ENCODE results near the gene KATNAL2. TPM values are rescaled to one million over a fixed set of nuclear protein-coding genes. Genes with fewer than 3 reads are reported as not detected.
"Not testable (repeated sequence)": the region's sequence is repeated elsewhere in the genome, so short reads cannot be mapped to it uniquely, and the experiment has no call there.

Gene KATNAL2
- total RNA-seq, 1 donor from 2014 or later: 2.9 TPM

DNA sequence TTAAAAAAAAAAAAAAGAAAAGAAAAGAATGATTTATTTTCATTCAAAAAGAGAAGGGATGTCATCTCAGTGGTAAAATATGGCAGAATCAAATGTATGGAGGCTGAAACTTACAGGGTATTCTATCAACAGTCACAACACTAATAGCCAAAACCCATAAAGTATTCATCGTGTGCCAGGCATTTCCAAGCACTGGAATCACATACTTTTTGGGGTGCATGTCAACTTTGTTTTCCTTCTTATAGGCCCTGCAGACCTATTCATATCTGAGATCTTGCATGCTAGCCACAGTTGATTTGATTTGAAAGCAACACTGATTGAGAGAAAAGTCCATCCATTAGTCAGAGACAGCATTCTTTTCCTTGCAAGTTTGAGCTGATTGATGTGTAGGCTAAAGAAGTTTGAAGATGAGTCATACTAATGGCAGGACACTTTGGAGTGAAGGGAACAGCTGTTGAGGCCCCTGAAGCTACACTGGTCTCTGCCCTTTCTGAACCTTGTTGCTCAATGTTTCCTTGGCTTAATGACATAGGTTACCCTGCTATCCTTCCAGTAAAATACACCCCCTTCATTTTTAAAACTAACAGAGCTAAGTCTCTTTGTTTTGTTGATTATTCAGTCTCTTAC lies 22.0 kb downstream of the KATNAL2 start:
- peak; percentile 26 for DNase-seq (ENCODE audit: low spot score)

- DNase-seq (ENCODE audit: low spot score): no peak
These were observed 22.7 kb downstream of the KATNAL2 start for GRCh38 chr18:46939998-46940571.

DNA sequence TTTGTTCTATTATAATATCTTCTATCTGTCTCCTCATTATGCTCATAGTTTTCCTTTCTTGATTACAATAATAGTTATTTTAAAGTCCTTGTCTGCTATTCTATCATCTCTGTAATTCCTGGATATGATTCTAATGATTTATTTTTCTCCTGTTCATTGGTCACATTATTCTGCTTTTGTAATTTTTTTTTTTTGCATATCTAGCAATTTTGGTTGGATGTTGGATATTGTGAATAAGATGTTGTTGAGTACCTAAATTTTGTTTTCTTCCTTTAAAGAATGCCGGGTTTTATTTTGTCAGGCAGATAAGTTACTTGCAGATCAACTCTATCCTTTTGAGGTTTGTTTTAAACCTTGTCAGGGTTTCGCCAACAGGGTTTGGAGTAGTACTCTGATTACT lies 25.2 kb downstream of the KATNAL2 start:
- no peak for DNase-seq (ENCODE audit: low spot score)

GRCh38 chr18:46946656-46947282 lies 29.4 kb downstream of the KATNAL2 start:
- peak; percentile 84 for DNase-seq (ENCODE audit: low spot score)

- DNase-seq (ENCODE audit: low spot score): no peak
These were observed 32.8 kb downstream of the KATNAL2 start for GRCh38 chr18:46950064-46950656.

- DNase-seq (ENCODE audit: low spot score): no peak
These were observed 35.8 kb downstream of the KATNAL2 start for GRCh38 chr18:46953195-46953594.

DNA sequence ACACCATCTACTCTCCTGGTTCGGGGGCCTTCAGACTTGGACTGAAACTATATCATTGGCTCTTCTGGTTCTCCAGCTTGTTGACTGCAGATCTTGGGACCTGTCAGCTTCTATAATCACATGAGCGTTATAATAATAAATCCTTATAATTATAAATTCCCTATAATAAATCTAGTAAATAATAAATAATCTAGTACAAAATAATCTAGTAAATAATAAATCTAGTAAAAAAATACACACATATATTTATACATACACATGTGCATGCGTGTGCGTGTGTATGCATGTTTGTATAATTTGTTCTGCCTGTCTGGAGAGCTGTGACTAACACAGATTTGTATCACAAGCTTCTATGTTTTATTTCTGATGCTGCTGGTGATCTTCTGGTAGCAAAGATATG lies 40.8 kb downstream of the KATNAL2 start:
- DNase-seq (ENCODE audit: low spot score): no peak

DNA sequence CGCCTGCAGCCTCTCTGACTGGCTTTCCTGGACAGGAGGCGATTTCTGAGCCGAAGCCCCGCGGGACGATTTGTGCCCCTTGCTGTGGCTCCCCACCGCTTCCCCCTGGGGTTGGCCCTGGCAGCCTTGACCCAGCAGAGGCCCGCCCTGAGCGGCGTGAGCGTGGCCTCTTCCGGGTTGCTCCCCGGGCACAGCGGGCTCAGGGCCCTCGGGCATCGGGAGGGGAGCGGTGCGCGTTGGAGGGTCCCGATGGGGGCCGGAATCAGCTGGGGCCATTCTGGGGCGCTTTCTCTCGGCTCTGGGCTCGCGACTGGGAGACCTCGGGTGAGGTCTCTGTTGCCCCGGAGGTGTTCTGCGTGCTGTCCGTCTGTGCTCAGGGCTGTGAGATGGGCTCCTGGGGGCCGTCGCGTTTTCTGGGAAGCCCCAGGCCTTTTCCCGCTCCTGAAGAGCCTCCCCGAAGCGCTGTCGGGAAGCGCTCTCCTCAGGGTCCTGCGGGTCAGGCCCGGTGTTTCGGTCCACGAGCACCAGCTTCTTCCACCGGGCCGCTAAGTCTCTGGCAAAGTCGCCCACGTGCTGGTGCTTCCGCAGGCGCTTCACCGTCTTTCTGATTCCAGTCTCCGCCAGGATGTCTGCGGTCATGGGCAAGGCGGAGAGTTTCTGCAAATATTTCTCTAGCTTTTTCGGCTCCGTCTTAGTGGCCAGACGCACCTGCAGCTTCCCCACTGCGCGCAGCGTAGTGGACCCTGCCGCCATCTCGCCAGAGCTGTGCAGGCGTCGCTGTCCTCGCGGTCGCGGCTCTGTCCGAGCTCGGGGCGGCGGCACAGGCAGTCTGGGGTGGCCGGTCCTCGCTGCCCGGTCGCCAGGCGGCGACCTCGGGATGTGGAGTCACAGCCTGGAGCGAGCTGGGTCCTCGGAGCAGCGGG lies 46.5 kb downstream of the KATNAL2 start:
- DNase-seq (ENCODE audit: low spot score): not testable (repeated sequence)

- not testable (repeated sequence) for DNase-seq (ENCODE audit: low spot score)
These were observed 47.3 kb downstream of the KATNAL2 start for GRCh38 chr18:46964579-46965293.

DNA sequence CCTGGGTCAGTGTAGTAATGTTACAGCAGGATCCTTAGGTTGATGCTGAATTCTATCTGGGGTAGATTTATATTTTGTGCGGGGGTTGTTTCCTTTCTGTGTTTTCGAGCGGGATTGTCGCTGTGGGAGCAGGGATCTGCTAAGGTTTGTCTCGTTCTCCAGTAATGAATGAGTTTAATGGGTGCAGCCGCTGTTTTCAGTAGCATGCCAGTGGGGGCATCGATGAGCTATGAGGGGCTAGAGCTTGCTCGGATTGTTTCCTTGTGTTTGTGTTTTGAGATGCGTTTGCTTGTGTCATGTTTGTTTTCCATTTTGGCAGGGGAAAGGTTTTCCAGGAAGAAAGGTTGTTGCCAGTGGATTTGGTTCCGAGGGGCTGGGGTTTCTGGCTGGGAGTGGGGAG lies 48.9 kb downstream of the KATNAL2 start:
- not testable (repeated sequence) for DNase-seq (ENCODE audit: low spot score)

- not testable (repeated sequence) for DNase-seq (ENCODE audit: low spot score)
These were observed 52.1 kb downstream of the KATNAL2 start for GRCh38 chr18:46969551-46969950.

- not testable (repeated sequence) for DNase-seq (ENCODE audit: low spot score)
These were observed 102.5 kb downstream of the KATNAL2 start for GRCh38 chr18:47019870-47020269.

- DNase-seq (ENCODE audit: low spot score): not testable (repeated sequence)
These were observed 103.4 kb downstream of the KATNAL2 start for GRCh38 chr18:47020757-47021156.

DNA sequence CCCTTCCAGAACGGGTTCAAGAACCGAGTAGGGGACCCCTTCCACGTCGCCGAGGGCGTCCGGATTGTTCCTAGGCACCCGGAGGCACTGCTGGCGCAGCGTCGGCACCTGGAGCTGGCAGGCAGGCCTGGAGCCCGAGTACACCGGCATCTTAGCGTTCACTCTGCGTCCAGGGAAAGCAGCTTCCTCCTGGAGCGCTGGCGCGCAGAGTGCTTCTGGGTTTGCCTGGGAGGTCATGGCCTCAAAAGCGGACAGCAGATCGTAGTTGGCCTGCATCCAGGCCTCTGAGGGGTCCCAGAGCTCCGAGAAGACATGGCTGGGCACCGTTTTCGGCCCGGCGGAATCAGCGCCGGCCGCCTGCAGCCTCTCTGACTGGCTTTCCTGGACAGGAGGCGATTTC lies 105.4 kb downstream of the KATNAL2 start:
- not testable (repeated sequence) for DNase-seq (ENCODE audit: low spot score)

DNA sequence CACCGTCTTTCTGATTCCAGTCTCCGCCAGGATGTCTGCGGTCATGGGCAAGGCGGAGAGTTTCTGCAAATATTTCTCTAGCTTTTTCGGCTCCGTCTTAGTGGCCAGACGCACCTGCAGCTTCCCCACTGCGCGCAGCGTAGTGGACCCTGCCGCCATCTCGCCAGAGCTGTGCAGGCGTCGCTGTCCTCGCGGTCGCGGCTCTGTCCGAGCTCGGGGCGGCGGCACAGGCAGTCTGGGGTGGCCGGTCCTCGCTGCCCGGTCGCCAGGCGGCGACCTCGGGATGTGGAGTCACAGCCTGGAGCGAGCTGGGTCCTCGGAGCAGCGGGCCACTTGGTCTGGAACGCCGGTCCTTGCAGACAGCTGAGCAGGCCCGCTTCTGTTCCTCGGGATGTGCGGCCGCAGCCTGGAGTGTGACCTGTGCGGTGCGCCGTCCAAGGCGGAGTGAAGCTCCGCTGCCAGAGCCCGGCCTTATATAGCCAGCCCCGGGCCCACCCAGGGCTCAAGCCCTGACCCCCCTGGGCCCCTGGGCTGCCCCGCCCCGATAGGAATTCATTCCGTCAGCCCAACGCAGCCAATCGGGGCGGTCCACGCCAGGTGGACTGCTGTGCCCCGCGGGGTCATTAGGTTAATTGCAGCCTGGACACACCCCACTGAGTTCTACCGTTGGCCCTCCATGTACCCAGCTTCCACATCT lies 106.5 kb downstream of the KATNAL2 start:
- DNase-seq (ENCODE audit: low spot score): not testable (repeated sequence)

- DNase-seq (ENCODE audit: low spot score): not testable (repeated sequence)
These were observed 108.3 kb downstream of the KATNAL2 start for GRCh38 chr18:47025557-47026174.

DNA sequence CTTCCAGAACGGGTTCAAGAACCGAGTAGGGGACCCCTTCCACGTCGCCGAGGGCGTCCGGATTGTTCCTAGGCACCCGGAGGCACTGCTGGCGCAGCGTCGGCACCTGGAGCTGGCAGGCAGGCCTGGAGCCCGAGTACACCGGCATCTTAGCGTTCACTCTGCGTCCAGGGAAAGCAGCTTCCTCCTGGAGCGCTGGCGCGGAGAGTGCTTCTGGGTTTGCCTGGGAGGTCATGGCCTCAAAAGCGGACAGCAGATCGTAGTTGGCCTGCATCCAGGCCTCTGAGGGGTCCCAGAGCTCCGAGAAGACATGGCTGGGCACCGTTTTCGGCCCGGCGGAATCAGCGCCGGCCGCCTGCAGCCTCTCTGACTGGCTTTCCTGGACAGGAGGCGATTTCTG lies 111.3 kb downstream of the KATNAL2 start:
- DNase-seq (ENCODE audit: low spot score): not testable (repeated sequence)

- not testable (repeated sequence) for DNase-seq (ENCODE audit: low spot score)
These were observed 112.4 kb downstream of the KATNAL2 start for GRCh38 chr18:47029684-47030353.

DNA sequence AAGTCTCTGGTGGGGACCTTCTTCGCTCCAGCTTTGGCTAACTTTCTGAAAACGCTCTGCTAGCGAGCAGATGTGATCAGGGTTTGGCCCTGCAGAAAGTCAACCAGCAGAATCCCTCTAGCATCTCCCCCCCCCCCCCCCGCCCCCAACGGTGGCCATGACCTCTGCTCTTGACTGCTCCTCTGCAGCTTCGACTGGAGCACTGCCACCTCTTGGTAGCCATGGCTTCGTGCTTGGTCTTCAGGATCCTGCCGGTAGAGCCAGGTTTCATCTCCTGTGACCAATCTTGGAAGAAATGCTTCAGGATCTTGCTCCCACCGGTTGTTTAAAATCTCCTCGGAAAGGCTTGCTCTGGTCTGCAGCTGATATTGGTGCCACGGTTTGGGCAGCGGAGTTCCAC lies 113.5 kb downstream of the KATNAL2 start:
- not testable (repeated sequence) for DNase-seq (ENCODE audit: low spot score)
